GM20431 (cell line): ENCODE data around the gene GAL3ST3.
"Not testable (repeated sequence)": the region's sequence is repeated elsewhere in the genome, so short reads cannot be mapped to it uniquely, and the experiment has no call there.

Experiments
- in situ Hi-C: fragments of 300-500 bp; cut with MseI, MboI; formaldehyde crosslinking; loops from one replicate; pipeline ENCODE4 v1.15.0; 2020; ENCODE audit warnings: low sequenced_read_pairs; ENCODE audit not compliant: unreplicated experiment

GAL3ST3 gene, protein sequence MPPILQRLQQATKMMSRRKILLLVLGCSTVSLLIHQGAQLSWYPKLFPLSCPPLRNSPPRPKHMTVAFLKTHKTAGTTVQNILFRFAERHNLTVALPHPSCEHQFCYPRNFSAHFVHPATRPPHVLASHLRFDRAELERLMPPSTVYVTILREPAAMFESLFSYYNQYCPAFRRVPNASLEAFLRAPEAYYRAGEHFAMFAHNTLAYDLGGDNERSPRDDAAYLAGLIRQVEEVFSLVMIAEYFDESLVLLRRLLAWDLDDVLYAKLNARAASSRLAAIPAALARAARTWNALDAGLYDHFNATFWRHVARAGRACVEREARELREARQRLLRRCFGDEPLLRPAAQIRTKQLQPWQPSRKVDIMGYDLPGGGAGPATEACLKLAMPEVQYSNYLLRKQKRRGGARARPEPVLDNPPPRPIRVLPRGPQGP

DNA sequence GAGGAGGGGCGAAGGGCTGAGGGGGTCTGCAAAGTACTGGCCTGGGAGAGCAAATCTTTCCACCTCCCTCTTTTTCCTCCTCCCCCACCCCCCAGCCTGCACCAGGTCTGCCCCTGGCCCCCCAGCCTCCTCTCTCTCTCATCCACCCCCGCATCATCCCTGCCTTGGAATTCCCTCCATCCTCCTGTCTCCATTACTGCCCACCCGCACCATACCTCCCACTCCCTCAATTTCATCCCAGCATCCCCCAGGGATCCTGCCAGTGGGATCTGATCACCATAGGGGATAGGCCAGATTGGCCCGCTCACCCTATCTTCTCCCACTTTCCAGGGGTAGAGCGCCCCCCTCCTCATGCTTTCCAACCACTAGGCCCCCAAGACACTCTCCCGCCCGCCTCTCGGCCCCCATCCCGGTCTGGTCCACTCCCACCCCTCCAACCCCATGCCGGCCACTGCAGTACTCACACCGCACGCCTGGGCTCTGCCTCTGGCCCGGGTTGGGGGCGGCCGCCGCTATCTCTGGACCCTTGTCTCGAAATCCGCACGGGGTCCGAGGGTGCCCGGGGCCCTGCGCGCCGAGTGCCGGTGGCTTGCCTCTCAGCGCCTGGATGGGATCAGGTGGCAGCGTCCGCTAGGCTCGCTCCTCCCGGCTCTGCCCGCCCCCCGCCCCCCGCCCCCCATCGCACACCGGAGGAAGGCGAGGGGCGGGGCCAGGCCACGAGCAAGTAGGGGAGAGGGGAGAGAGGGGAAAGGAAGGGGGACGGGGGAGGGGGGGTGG is at the start of gene GAL3ST3:
Gene GAL3ST3, minus strand, starts transcription at position 615 of the 777 bp plus-strand sequence. CDS start 3,746 bp downstream, outside the sequence.
- in situ Hi-C loops, result no loop called here

DNA sequence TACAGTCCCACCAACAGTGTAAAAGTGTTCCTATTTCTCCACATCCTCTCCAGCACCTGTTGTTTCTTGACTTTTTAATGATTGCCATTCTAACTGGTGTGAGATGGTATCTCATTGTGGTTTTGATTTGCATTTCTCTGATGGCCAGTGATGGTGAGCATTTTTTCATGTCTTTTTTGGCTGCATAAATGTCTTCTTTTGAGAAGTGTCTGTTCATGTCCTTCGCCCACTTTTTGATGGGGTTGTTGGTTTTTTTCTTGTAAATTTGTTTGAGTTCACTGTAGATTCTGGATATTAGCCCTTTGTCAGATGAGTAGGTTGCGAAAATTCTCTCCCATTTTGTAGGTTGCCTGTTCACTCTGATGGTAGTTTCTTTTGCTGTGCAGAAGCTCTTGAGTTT is 43.2 kb upstream of the GAL3ST3 start:
- in situ Hi-C loops, result not testable (repeated sequence)

DNA sequence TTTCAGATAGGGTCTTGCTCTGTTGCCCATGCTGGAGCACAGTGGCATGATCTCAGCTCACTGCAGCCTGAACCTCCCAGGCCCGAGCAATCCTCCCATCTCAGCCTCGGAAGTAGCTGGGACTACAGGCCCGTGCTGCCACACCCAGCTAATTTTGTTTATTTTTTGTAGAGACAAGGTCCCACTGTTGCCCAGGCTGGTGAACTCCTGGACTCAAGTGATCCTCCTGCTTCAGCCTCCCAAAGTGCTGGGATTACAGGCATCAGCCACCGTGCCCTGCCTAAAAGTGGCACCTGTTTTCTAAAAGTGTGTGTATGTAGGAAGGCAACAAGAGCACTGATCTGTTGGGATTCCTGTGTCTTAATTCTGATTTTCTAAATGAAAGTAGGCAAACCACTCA is 41.3 kb upstream of the GAL3ST3 start:
- in situ Hi-C loops, result no loop called here

DNA sequence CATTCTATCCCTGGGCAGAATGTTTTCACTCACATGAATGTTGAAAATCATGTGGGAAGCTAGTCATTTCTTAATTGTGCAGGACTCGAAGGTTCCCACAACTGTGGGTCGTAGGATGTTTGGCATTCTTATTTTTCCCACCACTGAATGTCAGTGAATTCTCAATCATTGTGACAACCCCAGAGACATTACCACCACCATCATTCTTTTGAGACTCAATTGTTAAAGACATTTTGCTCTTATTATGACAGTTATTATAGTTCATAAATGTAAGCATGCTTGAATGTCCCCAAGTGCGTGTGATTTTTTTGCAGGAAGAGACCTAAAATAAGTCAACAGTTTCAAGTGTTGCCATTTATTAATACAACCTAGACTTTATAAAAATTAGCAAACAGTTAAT is 40.1 kb upstream of the GAL3ST3 start:
- in situ Hi-C loops, result no loop called here

DNA sequence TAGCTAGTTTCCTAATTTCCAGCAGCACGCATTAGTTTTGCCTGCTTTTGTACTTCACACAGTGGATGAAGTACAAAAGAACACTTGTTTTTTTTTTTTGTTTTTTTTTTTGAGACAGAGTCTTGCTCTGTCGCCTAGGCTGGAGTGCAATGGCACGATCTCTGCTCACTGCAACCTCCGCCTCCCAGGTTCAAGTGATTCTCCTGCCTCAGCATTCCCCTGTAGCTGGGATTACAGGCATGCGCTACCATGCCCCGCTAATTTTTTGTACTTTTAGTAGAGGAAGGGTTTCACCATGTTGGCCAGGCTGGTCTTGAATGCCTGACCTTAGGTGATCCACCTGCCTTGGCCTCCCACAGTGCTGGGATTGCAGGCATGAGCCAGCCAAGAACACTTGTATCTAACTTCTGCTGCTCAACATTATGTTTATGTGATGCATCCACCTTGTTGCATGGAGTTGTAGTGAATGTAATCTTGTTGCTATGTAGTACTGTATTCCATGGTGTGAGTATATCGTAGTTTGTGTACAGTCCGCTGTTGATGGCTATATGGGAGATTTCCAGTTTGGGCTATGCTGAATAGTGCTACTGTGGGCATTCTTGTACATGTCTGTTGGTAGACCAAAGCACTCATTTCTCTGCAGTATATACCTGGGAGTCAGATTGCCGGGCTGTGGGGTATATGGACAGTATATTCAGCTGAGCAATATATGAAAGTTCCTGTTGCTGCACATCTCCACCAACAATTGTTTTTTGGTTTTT is 38.4 kb upstream of the GAL3ST3 start:
- in situ Hi-C loops, result no loop called here

DNA sequence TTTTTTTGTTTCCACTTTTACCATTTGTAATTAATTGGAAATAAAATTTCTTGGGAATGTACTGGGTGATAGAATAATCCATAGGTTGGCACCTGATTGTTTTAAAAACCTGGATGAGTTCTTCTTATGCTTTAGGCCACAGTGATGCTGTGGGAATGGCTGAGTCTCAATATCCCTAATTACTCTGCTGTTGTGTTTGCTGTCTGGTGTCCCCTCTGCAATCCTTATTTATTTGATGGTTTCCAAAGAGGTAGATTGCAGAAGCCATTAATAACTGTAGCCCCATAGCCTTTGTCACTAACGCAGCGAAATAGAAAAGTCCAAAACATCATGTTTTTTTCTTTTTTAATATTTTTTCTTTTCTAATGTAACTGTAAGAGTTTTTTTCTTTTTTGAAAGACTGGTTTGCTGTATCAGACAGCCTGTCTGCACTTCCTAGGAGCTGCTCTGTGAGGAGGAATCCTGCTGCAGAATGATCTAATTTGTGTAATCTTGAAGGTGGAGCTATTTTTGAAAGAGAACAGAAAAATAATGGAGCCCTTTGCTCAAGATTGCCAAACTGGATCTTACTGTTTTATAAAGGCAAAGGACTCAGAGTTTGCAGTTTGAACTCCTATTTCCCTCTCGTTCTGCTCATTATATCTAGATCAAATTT is 36.0 kb upstream of the GAL3ST3 start:
- in situ Hi-C loops, result no loop called here

DNA sequence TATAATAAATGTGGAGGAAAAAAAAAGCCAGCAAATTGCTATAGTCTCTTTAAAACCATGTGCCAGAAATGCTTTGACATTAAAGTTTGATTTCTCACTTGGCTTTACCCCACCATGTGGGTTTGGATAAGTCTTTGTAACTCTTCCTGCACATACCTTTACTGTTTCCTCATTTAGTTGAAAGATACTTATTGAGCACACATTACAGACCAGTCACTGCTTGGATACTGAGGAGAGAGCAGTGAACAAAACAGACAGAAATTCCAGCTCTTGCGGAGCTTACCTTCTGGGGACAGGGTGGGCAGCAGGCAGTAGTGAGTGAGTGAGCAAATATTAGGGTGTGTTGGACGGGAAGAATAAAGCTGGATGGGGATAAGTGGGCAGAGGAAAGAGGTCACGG is 34.8 kb upstream of the GAL3ST3 start:
- in situ Hi-C loops, result no loop called here

DNA sequence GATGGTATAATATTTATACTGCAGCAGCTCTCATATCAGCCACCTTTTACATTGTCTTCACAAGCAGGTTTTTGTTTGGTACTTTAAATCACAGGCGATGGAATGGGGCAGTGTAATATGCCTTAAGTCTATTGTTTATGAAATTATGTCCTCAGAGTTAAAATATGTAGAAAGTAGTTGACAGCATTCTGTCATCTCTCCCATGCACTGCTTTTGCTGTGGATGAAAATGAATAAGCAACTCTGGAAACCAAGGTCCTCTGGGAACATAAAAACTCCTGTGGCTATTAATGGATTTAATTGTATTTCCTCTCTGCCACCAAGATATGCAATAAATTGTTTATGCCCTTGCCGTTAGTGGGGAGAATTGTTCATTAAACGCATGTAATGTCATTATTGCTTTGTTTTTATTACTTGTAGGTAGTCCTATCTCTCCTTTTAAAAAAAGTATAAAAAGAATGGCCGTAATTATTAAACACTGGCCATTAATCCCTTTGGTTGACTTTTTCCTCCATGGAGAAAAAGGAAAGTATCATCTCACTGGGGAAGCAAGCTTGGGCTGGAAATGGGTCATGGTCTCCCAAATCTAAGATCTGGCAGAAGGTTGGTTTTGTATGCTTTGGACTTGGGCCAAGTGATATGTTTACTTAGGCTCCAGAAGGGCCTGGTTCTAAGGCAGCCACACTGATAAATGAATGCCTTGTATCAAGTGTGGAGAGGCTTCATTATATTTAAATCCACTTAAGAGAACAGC is 34.2 kb upstream of the GAL3ST3 start:
- in situ Hi-C loops, result no loop called here

DNA sequence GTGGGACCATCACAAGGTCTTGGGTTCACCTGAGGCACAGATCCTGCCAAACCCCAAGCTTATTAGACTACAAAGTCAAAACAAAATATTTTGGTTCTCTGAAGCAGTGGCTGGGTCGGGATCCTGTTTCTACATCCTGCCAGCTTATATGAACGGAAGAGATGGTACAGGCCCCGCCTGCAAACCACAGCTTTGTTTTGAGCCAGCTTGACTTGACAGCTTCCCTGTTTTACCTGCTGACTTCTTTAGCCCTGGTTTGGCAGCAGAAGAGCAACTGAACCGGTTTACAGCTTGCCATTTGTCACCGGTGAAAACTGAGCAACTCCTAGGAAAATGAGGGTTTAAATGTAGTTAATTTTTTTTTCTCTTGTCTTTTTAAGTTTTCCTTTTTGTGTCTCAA is 32.5 kb upstream of the GAL3ST3 start:
- in situ Hi-C loops, result no loop called here

DNA sequence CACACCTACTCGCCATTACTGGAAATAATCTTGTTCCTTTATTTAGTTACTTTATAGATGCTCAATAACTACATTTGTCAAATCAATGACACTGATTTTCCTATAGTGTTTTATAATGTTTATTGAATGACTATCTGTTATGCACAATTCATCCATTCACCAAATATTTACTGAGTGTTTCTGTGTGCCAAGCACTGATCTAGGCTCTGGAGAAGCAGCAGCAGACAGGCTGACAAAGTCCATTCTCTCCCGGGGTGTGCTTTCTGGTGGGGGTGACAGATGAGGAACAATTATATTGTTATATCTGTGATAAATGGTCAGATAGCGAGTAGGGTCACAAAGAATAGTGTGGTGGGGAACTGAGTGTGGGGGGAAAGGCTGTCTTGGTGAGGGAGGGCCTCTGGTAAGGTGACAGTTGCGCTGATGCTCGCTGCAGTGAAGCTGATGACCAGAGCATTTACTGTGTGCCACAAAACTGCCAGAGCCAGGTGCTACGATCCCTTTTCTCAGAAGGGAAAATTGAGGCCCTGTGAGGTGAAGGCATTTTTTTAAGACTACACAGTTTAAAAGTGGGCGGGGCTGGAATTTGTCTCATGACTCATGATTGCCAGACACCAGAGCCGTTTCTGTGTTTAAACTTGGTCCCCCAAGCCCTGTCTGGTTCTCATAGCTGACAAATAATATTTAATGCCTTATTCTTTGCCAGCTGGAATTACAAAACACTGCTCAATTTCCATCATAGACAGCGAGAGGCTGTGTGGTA is 31.3 kb upstream of the GAL3ST3 start:
- in situ Hi-C loops, result no loop called here

DNA sequence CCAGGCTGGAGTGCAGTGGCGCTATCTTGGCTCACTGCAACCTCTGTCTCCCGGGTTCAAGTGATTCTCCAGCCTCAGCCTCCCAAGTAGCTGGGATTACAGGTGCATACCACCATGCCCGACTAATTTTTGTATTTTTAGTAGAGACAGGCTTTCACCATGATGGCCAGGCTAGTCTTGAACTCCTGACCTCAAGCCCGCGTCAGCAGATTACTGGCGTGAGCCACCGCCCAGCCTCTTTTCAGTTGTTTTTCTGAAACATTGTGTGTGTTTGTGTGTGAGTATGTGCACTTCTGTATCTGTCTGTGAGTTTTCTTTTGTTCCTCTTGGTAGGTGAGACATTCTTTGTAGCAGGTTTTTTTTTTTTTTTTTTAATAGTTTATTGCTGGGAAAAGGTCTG is 30.0 kb upstream of the GAL3ST3 start:
- in situ Hi-C loops, result not testable (repeated sequence)

DNA sequence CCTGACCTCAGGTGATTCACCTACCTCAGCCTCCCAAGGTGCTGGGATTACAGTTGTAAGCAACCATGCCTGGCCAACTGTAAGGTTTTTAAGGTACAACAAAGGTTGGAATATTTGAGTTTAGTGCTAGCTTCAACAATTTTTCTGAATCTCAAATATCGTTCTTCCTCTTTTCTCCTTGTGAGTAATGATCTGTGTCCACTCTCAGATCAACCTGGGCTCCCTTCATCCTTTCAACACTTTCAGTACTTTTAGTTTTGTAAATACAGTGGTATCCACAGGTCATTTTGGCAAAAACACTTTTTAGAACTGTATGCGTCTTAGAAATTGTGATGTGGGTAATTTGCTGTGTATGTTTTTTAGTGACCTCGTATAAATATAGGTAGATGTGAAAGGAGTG is 29.0 kb upstream of the GAL3ST3 start:
- in situ Hi-C loops, result no loop called here

DNA sequence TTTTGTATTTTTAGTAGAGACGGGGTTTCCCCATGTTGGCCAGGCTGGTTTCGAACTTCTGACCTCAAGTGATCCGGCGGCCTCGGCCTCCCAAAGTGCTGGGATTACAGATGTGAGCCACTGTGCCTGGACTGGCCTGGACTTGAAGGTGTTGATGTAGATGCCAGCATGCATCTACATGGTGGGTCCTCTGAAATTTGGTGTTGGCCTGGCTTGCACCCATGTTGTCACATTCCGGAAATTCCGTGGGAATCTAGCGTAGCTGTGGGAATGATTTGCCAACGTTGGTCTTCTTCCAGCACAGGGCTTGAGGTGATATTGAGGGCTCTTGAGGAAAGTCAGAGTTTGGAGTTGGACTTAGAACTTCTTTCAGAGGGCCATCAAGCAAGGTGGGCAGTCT is 27.6 kb upstream of the GAL3ST3 start:
- in situ Hi-C loops, result no loop called here

DNA sequence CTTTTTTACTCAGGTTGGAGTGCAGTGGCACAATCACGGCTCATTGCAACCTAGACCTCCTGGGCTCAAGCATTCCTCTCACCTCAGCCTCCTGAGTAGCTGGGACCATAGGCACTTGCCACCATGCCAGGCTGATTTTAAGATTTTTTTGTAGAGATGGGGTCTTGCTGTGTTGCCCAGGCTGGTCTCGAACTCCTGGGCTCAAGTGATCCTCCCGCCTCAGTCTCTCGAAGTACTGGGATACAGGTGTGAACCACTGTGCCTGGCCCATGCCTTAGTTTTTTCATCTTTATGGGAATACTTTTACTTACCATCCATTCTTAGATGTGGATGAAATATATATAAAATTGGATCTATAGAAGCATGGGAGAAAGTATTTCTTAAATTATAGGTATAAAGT is 26.3 kb upstream of the GAL3ST3 start:
- in situ Hi-C loops, result no loop called here

DNA sequence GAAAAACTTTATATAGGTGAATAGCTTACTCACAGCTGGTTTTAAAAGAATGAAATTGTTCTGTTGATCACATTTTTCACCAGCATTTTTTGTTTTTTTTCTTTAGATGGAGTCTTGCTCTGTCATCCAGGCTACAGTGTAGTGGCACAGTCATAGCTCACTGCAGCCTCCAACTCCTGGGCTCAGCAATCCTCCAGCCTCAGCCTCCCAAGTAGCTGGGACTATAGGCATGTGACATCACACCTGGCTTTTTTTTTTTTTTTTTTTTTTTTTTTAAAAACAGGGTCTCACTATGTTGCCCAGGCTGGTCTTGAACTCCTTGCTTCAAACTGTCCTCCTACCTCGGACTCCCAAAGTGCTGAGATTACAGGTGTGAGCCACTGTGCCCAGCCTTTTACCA is 24.7 kb upstream of the GAL3ST3 start:
- in situ Hi-C loops, result no loop called here

DNA sequence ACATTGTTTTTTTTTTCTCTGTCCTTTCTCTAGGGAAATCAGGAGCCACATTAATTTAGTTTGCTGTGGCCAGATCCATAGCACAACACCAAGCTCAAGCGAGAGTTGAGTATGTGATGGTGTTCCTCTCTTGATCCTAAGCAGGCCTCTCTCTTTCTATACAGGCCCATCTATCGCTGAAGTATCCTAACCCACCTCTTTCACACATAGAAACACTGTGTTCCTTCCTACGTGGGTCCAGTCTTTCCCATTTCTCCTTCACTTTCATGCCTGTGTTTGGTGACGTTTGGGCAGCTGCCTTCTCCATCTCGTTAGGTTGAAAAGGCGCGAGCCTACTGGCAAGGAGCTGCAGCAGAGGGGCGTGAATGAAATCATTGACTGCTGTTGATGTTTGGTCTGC is 23.6 kb upstream of the GAL3ST3 start:
- in situ Hi-C loops, result no loop called here

DNA sequence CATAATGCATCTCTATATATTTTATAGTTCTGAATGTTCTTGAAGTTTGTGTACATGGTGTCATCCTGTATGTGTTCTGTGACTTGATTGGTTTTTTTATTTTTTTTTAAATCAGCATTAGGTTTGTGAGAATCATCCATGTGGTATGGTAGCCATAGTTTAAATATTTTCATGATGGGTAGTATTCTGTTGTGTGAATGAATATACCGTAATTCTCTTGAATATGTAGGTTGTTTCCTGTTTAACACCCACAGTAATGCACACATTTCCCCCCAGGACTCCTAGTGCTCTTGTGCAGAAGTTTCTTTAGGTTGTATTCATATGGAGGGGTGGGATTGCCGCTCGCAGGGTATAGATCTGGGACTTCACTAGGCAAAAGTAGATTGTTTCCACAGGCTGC is 23.1 kb upstream of the GAL3ST3 start:
- in situ Hi-C loops, result no loop called here

DNA sequence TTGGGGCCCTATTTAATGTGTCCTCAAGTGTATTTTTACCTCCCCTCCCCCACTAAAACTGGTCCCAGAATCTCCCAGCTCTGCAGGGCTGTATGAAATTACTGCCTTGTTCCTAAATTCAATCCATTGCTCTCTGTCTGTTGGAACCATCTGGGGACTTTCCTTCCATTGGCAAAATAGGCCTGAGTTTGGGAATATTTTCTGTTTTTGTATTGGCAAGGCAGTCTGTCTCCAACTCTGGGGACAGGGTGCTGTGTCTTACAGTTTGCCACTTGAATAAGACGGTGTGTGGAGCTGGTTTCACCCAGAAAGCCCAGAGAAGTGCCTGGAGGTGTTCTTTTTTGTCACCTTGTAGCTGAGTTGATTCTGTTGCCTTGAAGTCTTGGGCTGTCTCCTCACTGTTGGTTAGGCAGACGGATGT is 22.4 kb upstream of the GAL3ST3 start:
- in situ Hi-C loops, result no loop called here
